ENCODE data around the gene TSPAN17.

TSPAN17 gene

DNA sequence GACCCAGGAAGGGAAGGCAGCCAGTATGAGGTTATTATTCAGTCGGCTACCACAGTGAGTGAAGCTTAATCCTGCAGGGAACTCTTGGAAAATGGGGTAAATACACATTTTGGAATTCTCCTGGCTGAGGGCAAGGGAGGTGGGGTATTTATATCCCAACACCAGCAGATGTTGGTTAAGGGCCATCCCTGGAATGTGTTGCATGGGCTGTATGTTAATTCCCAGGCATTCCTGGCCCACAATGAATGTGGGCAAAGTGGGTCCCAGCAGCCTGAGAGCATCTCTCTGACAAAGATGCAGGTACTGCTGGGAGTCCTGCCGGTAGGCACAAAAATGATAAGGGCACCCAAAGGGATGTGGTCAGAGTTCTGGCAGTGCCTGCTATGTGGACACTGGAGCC lies 34.4 kb upstream of the TSPAN17 start:
- in situ Hi-C loops (cut with MboI; ENCODE audit: low sequenced_read_pairs, unreplicated experiment) = no loop called here
- no peak for DNase-seq (ENCODE audit: low spot score)
- TF ChIP-seq, protein P1, sequence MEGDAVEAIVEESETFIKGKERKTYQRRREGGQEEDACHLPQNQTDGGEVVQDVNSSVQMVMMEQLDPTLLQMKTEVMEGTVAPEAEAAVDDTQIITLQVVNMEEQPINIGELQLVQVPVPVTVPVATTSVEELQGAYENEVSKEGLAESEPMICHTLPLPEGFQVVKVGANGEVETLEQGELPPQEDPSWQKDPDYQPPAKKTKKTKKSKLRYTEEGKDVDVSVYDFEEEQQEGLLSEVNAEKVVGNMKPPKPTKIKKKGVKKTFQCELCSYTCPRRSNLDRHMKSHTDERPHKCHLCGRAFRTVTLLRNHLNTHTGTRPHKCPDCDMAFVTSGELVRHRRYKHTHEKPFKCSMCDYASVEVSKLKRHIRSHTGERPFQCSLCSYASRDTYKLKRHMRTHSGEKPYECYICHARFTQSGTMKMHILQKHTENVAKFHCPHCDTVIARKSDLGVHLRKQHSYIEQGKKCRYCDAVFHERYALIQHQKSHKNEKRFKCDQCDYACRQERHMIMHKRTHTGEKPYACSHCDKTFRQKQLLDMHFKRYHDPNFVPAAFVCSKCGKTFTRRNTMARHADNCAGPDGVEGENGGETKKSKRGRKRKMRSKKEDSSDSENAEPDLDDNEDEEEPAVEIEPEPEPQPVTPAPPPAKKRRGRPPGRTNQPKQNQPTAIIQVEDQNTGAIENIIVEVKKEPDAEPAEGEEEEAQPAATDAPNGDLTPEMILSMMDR (IDR thresholded peaks at IDR 0.05; ENCODE audit: borderline replicate concordance, control extremely low read depth, extremely low read depth, insufficient read depth, missing control alignments) = no peak

DNA sequence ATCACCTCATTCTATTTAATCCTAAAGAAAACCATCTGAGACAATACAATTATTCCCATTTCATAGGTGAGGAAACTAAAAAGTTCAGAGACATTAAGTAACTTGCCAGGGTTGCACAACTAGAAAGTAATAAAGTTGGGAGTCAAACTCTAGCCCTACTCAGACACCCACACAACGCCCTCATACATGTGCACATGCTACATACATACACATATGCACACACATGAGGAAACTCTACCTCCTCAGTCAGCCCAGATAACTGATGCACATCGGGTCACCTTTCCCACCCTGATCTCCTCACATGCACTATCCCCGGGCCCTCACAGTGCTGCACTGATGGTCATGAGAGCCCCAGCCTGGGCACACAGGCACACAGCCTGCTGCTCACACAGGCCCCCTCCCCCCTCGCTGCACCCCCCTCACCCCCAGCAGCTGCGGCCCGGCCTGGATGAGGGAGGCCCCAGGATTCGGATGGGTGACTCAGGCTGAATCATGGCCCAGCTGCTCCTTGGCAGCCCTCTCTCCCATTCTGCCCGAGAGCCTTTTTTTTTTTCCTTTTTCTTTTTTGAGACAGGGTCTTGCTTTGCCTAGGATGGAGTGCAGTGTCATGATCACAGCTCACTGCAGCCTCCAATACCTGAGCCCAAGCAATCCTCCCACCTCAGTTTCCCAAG lies 32.3 kb upstream of the TSPAN17 start:
- no peak for DNase-seq (ENCODE audit: low spot score)
- TF ChIP-seq, protein P1 (IDR thresholded peaks at IDR 0.05; ENCODE audit: borderline replicate concordance, control extremely low read depth, extremely low read depth, insufficient read depth, missing control alignments) = no peak
- in situ Hi-C loops (cut with MboI; ENCODE audit: low sequenced_read_pairs, unreplicated experiment) = no loop called here

DNA sequence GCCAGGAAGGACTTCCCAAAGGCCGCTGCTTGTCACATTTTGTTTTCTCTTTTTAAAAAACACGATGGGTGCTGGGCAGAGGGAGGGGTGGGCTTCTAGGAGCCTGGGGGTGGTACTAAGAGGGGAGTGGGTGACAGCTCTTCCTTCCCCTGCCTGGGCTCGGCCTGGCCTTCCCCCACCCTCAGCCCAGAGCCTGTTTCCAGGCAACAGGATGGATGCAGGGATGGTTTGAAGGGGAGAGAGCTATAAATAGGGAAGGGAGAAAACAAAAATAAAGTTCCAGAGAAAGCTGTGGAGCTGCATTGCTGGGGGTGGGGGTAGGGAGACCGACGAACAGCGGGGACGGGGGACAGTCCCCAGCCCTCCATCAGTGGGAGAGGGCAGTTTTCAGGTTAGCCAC lies 30.8 kb upstream of the TSPAN17 start:
- no peak for DNase-seq (ENCODE audit: low spot score)
- in situ Hi-C loops (cut with MboI; ENCODE audit: low sequenced_read_pairs, unreplicated experiment) = no loop called here
- TF ChIP-seq, protein P1 (IDR thresholded peaks at IDR 0.05; ENCODE audit: borderline replicate concordance, control extremely low read depth, extremely low read depth, insufficient read depth, missing control alignments) = no peak

DNA sequence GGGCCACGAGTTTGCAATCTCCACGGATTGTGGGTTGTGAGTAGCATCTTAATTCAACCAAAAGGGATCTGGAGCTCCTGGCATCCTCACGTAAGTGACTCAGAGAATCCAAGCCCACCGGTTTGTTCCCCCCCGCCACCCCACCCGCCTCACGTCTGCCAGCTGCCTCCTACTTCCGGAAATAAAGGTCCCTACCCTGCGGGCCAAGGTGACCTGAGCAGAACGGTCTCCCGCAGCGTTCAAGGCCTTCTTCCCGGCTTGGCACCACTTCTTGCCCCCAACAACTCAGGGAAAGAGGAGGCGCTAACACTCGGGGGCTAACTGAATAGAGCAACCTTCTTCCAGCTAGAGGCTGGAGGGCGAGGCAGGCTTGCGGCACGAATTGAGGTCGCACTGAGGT lies 28.5 kb upstream of the TSPAN17 start:
- TF ChIP-seq, protein P1 (IDR thresholded peaks at IDR 0.05; ENCODE audit: borderline replicate concordance, control extremely low read depth, extremely low read depth, insufficient read depth, missing control alignments) = no peak
- in situ Hi-C loops (cut with MboI; ENCODE audit: low sequenced_read_pairs, unreplicated experiment) = no loop called here
- DNase-seq (ENCODE audit: low spot score) = no peak

DNA sequence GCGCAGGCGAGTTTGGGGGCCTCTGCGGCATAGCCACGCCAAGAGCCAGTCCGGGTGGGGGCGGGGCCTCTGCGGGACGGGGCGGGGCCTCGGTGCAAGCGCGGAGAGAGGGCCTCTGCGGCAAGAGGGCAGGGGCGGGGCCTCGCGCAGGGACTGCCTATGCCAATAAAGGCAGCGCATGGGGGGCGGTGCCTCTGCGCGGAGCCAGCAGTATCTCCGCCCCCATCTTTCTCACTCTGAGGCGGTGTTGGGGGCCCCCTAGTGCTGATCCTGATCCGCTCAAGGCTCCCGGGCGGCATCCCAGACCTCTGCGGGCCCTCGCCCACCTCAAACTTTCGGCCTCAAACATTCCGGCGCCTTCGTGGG lies 28.1 kb upstream of the TSPAN17 start:
- in situ Hi-C loops (cut with MboI; ENCODE audit: low sequenced_read_pairs, unreplicated experiment) = no loop called here
- DNase-seq (ENCODE audit: low spot score) = peak; percentile 93
- TF ChIP-seq, protein P1 (IDR thresholded peaks at IDR 0.05; ENCODE audit: borderline replicate concordance, control extremely low read depth, extremely low read depth, insufficient read depth, missing control alignments) = peak; percentile 5

DNA sequence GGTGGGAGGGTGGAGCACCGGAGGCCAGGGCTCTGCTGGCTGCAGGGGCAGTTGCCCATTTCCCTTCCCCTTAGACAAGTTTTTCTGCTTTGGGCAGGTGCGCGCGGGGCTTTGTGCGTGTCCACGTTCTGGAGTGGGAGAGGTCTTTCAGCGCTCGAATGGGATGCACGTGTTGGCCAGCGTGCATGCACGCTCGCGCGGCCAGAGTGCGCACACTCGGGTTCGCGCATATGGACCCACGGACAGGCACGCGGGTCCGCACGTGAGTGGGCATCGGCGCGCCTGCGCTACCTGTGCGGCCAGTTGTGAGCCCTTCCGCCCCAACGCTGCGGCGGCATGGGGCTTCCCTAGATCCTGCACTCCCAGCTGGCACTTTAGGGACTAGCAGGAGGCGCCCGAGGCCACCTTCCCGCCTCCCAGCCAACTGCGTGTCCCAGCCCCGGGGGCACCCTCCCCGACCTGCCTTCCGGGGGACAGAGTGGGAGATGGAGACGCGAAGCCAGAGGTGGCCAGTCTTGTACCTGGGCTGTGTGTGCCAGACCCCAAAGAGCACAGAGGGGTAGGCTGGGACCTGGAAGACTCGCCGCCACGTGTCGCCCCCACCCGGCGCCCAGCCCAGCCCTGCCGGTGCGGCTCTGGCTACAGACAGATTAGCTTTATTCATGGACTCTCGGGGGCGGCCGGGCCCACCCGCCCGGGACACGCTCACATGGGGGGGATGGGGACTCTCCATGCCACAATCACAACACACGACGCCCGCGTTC lies 27.5 kb upstream of the TSPAN17 start:
- in situ Hi-C loops (cut with MboI; ENCODE audit: low sequenced_read_pairs, unreplicated experiment) = no loop called here
- no peak for DNase-seq (ENCODE audit: low spot score)
- TF ChIP-seq, protein P1 (IDR thresholded peaks at IDR 0.05; ENCODE audit: borderline replicate concordance, control extremely low read depth, extremely low read depth, insufficient read depth, missing control alignments) = no peak

Data from GM13976 (cell line).